GM12872 (cell line): ENCODE data around the gene KRTAP12-3.

ENCODE experiments used
- CTCF ChIP-seq: IDR thresholded peaks from 3 replicates; pipeline ENCODE4 v1.5.1; 2011; ENCODE audit warnings: low read depth, mild to moderate bottlenecking, low read length, moderate library complexity; ENCODE audit not compliant: insufficient read depth

The KRTAP12-3 gene

GRCh38 chr21:44650973-44651675, 6.6 kb upstream of the KRTAP12-3 start:
- TF ChIP-seq CTCF, result no peak

DNA sequence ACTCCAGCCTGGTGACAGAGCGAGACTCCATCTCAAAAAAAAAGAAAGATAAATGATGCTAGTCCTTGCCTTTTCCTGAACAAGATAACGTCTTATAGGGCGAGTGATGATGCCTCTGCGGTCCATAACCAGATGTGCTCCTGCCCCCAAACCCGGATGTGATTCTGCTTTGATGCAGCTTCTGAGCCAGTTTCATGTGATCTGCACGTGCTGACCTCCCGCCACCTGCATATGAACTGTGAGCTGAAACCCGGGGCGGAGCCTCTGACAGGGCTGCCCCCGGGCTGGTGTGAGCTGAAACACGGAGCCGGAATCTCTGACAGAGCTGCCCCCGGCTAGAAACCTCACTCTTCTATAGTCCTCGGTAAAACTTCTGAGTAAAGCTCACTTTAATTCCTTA, 4.6 kb upstream of the KRTAP12-3 start:
- no peak for TF ChIP-seq CTCF

DNA sequence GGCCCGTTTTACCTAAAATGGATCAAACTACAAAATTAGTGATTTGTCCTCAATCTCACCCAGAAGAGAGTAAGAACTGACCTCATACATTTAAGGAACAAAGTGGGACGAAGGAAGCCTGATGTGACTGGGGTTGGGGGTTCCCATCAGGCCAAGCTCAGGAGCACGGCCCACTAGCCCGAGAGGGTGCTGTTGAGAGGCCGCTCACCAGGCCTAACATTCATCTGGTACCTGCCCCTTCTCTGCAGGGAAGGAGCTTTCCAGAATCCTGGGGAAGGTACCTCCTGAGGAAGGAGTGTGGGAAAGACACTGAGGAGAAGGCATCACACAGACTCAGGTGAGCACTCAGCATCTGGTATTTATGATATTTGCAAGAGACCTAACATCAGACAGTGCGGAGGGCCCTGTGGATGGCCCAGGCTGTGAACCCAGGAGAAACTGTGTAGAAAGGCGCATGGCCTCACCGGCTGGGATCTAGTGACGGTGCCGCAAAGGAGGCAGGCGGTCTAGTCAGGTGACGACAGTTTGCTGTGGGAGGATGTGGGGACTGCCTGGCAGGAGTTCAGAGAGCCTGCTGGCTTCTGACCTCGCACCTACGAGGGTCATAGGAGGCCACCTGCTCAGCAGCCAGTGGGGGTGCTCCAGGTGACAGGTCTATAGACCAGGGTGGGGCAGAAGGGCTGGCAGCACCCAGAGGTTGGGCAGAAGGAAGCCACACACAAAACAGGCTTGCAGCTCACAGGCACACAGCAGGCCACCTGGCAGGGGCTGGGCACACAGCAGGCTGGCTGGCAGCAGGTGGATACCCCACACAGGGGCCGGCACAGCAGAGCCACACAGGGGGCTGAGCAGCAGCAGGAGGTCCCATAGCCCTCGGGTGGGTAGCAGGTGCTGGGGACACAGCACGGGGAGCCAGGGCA, 3.8 kb upstream of the KRTAP12-3 start:
- TF ChIP-seq CTCF, result no peak

GRCh38 chr21:44654576-44655175, 3.1 kb upstream of the KRTAP12-3 start, which contains the start of gene KRTAP12-4:
Gene KRTAP12-4 (minus strand): TSS chr21:44654659. CDS start chr21:44654614, 45 bp downstream.
- no peak for TF ChIP-seq CTCF

DNA sequence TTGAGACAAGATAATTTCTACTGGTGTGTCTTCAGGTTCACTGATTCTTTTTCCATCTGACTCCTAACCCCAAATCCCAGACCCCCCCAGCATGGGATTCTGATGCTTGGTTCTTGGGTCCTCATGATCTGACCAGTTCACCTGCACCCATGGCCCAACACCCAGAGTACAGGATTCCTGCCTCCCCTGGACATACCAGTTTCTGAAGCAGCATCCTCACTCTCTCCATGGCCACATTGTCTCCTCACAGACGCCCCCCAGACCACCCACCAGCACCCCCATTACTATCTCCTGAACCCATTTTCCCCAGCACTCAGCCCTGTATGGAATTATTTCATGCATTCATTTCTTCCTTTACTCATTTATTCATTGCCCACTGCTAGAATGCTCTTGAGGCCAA, 864 bp upstream of the KRTAP12-3 start:
- no peak for TF ChIP-seq CTCF

- TF ChIP-seq CTCF, result no peak
Observed at GRCh38 chr21:44658541-44658910, 794 bp downstream of the KRTAP12-3 start.

- no peak for TF ChIP-seq CTCF
Observed at GRCh38 chr21:44658913-44659595, 1.3 kb downstream of the KRTAP12-3 start.
